GM21528 (cell line): ENCODE measurements around the gene GLCCI1.

ENCODE experiments used
- ATAC-seq: cut with Tn5 transposase; IDR thresholded peaks from one replicate; pipeline ENCODE4 v1.9.1; 2021; ENCODE audit warnings: mild to moderate bottlenecking, moderate library complexity; ENCODE audit not compliant: unreplicated experiment, low FRiP score

Gene GLCCI1

DNA sequence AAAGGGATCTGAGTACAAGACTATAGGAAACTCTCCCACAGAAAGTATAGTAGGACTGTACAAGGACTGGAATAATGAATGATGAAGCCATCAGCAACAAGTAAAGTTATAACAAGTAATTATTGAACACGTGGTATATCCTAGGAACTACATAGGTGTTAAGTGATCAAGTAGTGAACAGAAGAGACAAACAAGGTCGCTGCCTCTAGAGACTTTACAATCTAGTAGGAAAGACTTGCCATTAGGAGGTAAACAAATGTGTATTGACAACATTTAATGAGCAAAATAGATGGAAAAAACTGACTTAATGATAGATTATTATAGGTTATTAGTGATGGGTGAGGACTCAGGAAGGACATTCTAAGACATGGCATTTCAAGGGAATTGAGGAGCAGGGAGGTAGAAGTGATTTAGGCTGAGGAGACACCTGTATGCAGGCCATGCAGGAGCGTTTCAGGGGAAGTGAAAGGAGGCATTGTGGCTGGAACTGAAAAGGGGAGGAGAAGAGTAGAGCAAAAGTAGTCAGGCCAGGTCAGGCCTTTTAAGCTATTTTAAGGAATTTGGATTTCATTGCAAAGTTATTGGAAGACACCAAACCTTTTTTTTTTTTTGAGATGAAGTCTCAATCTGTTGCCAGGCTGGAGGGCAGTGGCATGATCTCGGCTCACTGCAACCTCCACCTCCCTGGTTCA, 8.5 kb upstream of the GLCCI1 start:
- ATAC-seq, result peak; percentile 90

- ATAC-seq, result no peak
Measured at GRCh38 chr7:7962851-7963250, 5.7 kb upstream of the GLCCI1 start.

- no peak for ATAC-seq
Measured at GRCh38 chr7:7964250-7964649, 4.3 kb upstream of the GLCCI1 start.

GRCh38 chr7:7964691-7965090, 3.9 kb upstream of the GLCCI1 start:
- ATAC-seq, result no peak

DNA sequence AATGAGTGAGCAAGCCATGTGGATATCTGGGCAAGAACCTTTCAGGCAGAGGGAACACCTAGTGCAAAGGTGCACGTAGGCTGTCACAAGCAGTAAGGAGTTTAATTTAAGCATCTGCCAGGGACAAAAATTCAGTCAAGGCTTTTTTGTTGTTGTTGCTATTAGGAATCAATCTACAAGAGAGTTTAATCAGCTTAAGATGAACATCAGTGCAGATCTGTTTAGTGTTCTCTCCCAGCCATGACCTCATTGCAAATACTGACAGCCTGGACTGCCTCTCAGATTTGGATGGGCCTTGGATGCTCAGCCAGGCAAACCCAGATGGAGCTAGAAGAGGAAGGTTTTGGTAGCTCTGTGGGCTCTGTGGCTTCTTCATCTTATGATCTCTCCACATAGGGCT, 3.3 kb upstream of the GLCCI1 start:
- no peak for ATAC-seq

DNA sequence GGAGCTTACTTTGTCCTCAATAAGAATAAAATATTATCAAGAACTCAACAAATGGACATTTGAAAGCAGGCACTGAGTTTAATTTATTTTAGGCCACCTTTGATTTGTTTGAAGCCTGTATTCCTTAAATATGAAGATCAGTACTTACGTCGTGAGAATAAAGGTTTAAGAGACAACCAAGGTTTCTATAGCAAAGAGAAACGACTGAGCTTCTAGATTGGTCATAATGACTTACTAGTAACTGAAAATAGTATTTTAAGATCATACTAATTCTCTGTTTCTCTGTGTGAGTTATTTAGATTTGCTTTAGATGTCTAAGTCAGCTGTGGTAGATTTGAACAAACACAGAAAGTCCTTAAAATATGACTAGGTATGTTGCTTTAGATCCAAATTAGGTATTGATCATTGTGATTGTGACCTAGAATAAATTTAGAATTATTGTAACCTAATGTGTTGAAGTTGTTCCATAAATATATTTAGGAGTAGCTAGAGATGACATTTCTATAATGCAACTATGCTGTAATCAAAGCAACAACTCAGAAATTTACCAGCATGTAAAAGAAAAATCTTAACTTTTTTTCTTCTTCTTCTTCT, 2.4 kb upstream of the GLCCI1 start:
- ATAC-seq, result no peak

DNA sequence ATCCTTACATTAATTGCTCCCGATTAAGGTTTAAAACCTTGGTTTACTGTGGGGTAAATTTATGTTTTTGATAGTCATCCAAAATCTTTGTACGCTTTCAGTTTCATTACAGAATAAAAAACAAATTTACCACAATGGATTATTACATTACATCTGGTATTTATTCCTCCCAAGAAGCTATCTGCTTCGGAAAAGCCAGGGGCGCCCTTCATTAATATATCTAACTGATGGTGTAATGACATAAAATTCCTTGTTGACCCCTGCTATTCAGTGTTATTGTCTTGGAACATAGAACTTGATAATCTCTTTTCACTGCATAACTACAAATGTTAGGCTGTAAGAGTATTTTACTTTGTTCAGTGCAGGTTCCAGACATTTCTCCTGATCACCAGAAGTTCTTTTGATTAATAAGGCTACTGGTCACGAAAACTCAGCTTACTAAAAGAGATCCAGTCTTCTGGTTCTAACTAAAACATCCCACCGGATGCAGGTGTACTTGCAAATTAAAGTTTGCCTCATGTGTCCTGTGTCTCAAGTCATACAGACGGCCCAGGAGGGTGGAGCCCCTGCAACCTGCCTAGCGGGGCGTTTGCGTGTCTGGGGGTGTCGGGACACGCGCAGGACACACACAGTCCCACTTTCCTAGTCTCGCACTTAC, 581 bp upstream of the GLCCI1 start:
- ATAC-seq, result no peak

DNA sequence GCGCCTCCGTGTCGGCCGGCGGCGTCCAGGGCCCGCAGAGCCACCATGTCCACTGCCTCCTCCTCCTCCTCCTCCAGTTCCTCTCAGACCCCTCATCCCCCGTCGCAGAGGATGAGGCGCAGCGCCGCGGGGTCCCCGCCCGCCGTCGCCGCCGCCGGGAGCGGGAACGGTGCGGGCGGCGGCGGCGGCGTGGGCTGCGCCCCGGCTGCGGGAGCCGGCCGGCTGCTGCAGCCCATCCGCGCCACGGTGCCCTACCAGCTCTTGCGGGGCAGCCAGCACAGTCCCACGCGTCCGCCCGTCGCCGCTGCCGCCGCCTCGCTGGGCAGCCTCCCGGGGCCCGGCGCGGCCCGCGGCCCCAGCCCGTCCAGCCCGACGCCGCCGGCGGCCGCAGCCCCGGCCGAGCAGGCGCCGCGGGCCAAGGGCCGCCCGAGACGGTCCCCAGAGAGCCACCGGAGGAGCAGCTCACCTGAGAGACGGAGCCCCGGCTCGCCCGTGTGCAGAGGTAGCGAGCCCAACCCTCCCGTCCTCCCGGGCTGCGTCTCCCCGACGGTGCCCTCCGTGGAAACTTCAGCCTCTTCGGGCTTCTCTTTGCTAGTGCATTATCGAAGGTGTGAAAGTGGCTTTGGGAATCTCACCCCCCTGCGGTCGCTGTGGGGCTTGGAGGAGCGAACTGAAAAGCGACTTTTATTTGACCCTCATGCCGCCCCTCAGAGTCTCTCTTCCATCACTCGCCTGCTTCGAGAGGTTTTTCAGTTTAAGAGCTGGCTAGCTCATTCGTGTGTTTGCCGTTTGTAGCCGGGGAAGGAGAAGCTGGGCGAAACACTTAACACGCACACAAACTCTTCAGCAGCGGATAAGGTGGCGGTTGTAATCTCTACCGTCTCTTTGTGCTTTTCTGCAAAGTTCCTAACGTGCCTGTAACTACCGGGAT, 975 bp downstream of the GLCCI1 start:
- ATAC-seq, result no peak

DNA sequence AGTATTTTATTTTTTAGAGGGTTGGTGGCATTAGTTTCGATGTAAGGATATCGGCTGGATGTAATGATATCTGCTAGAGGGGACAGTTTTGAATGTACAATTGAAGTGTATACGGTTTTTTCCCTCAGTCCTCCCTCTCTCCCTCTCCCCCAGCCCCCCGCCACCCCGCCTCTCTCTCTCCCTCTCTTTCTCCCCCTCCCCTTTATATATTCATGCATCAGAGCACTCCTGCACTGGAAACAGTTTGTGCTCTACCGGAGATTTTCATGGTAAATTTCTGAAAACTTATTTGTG, 1.6 kb downstream of the GLCCI1 start:
- ATAC-seq, result no peak

DNA sequence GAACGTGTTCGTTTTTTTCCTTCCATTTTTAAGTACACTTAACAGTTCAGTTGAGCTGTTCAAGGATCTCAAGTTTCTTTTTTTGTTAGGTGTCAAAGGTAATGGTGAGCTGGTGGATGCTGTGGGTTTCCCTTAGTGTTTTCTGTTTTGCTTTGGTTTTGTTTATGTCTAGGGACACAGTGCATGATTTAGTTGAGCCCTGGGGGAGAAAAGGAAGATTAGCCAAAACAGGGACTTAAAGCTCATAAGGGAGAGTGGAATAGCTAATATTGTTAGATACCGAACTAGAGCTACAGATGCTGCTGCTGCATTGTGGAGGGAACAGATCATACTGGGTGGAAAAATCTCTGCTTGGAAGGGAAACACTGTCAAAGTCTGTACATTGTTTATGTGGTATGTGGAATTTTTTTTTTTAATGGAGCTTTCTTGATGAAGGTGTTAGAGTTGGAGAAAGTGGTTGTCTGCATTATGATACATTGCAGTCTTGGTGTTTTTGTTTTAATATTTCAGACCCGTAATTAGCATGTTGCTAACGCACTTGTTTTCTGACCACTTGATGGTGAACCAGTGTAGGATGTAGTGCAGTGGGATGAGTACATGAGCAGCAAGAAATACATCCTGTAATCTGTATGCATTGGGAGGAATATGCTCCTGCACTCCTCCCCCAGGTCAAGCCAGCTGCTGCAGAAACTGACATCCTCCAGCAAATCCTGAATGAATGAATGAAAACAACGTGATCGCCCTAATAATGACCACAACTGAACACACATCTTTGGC, 2.1 kb downstream of the GLCCI1 start:
- ATAC-seq, result no peak

DNA sequence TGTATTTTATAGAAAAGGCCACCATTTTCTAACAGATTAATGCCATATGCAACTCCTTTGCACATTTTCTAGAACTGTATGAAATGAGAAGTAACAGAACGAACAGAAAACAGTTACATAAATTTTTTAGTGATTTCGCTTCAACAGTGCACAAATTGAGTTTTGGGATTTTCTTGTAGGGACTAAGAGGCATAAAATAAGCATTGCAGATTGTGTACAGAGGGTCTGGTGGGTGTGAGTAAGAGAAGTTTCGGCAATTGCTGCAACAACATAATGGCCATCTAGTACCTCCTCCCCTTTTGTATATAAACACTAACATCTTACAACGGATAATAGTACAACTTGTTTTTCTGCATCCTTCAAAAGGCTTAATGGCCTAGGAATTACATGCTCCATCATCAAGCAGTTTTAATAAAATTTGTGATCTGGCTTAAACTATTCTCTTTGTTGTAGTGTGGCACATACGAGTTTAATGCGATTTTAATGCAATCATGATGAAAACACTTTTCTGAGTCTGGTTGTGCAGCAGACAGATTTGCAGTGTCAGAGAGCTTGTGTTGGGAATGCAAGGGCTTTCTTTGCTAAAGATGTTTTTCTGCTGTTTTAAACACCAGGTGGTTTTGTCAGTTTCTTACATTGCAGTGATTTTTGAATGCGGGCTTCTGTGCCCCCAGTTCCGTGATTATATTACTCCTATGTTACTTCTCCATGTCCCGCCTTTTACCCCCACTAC, 2.9 kb downstream of the GLCCI1 start:
- no peak for ATAC-seq

DNA sequence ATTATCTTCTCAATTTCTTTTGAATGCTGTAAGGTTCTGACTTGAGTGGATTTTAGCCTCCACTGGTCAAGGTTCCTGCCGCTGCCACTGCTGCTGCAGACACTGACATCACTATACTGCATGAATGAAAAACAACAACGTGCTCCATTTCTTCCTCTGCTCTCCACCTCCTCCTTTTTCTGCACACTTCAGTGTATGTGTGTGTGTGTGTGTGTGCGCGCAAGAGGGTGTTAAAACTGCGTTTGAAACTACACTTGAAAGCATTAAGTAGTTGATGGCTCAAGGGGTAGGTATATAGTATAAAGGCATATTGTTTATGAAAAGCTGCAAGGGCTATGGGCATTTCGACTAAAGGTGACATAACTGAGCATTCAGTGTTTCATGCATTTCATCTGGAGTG, 3.5 kb downstream of the GLCCI1 start:
- ATAC-seq, result no peak

- ATAC-seq, result no peak
Measured at GRCh38 chr7:7972922-7973594, 4.5 kb downstream of the GLCCI1 start.

DNA sequence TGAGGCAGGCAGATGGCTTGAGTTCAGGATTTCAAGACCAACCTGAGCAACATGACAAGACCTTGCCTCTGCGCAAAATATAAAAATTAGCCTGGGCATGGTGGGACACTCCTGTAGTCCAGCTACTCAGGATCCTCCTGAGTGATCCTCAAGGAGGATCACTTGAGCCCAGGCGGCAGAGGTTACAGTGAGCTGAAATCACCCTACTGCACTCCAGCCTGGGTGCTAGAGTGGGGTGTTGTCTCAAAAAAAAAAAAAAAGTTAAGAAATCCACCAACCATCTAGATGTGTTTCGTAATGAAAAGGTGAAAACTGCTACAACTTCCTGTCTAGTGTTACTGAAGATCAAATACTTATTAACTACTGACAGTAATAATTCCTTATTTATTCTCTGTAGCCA, 8.1 kb downstream of the GLCCI1 start:
- no peak for ATAC-seq

- ATAC-seq, result no peak
Measured at GRCh38 chr7:7977774-7978173, 9.2 kb downstream of the GLCCI1 start.

GRCh38 chr7:7978860-7979259, 10.3 kb downstream of the GLCCI1 start:
- no peak for ATAC-seq

GRCh38 chr7:7979558-7979957, 11.0 kb downstream of the GLCCI1 start:
- no peak for ATAC-seq

DNA sequence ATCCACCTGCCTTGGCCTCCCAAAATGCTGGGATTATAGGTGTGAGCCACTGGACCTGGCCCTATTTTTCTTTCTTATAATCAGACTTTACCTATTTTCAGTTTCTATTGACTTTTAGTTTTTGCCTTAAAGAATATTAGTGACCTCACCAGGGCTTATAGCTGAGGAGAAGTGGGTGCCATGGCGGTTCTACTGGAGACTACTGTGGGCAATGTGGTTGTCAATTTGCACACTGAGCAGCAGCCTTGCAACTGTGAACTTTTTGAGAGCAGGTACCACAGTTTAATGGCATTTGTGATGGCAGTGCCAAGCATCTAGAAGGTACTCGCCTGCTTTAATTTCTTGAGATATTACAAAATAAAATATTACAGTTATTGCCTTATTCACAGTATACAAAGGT, 11.5 kb downstream of the GLCCI1 start:
- no peak for ATAC-seq

DNA sequence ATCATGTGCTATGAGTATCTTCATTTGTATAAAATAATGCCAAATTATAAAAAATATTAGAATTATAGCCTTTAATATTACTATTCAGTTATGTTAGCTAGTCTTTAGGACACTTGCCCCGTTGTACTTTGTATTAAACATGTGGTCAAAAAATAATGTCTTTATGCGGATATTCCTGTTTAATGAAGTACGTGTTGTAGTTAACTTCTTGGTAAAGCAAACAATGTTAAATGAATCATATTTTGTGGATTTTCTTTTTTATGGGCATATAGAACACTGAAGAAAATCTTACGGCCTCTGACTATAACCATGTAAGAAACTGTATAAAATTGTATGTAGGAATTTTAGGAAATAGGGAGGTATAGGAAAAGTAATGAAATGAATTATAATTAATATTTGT, 14.3 kb downstream of the GLCCI1 start:
- ATAC-seq, result no peak
